ENCODE measurements around the gene MRPS18B. TPM values are rescaled to one million over a fixed set of nuclear protein-coding genes. Genes with fewer than 3 reads are reported as not detected.

Gene MRPS18B
- total RNA-seq, 1 donor from 2014 or later = 53.0 TPM

GRCh38 chr6:30672445-30673253 is 55.0 kb downstream of the MRPS18B start, which contains the start of gene DHX16:
DHX16 (minus strand) TSS chr6:30673006; CDS start chr6:30672841, 165 bp downstream.
- FAIRE-seq (no peak), DNase-seq (ENCODE audit: low spot score in 2 of 2) (peak; percentile 83 to 87)

Small RNAs within 50 kb of the gene (small RNA-seq; reads per million reads assigned to genes)
- 0.56 reads per million, percentile 44 among the genes with 10 or more reads in this experiment for gene MIR877

Other genes starting within 250 kb of the MRPS18B start
- gene HLA-E, start 128.3 kb upstream of the MRPS18B start, total RNA-seq = 25.7 TPM
- gene GNL1, start 61.4 kb upstream of the MRPS18B start, total RNA-seq = 28.1 TPM
- 12.2 TPM for gene PRR3, start 60.5 kb upstream of the MRPS18B start, total RNA-seq
- gene ABCF1, start 46.4 kb upstream of the MRPS18B start, total RNA-seq = 18.8 TPM
- 43.6 TPM for gene PPP1R10, start 597 bp upstream of the MRPS18B start, total RNA-seq
- 40.4 TPM for gene ATAT1, start 9.0 kb downstream of the MRPS18B start, total RNA-seq
- gene C6orf136, start 29.3 kb downstream of the MRPS18B start, total RNA-seq = 23.2 TPM
- 22.4 TPM for gene DHX16, start 55.2 kb downstream of the MRPS18B start, total RNA-seq
- gene PPP1R18, start 68.8 kb downstream of the MRPS18B start, total RNA-seq = 44.0 TPM
- 0.41 TPM for gene NRM, start 73.1 kb downstream of the MRPS18B start, total RNA-seq
- 4.1 TPM for gene MDC1, start 99.4 kb downstream of the MRPS18B start, total RNA-seq
- 1,325 TPM for gene TUBB, start 102.5 kb downstream of the MRPS18B start, total RNA-seq
- gene FLOT1, start 124.8 kb downstream of the MRPS18B start, total RNA-seq = 46.9 TPM
- gene IER3, start 126.7 kb downstream of the MRPS18B start, total RNA-seq = 2.4 TPM